Activated CD4-positive, alpha-beta memory T cell treated with anti-CD3 and anti-CD28 coated beads, Interleukin-2, amount 10 ng/mL, durations not matched to agents 7 days and 5 days (primary cell): Measurements from ENCODE around the gene ZNF575. TPM values are rescaled to one million over a fixed set of nuclear protein-coding genes. Genes with fewer than 3 reads are reported as not detected.

Experiments used
- CTCF ChIA-PET: fragments of 350-600 bp; sonication (Branson Sonifier 250); formaldehyde crosslinking; loops from one replicate; lab custom pipeline; 2021; ENCODE audit warnings: antibody characterized with exemption, inconsistent platforms; lab: Charles Lee
- POLR2A ChIA-PET: fragments of 350-600 bp; sonication (Branson Sonifier 250); formaldehyde crosslinking; loops from one replicate; lab custom pipeline; 2021; ENCODE audit warnings: antibody characterized with exemption; lab: Charles Lee
- DNase-seq: peaks from one replicate; pipeline ENCODE4 v3.0.0-alpha.2; 2020
- H3K27ac Mint-ChIP-seq: one replicate; pipeline ENCODE4 v1.8.0; 2021; ENCODE audit warnings: mild to moderate bottlenecking, mixed read lengths
- H3K27me3 Mint-ChIP-seq: one replicate; pipeline ENCODE4 v1.8.0; 2021; ENCODE audit warnings: mixed read lengths
- H3K36me3 Mint-ChIP-seq: one replicate; pipeline ENCODE4 v1.8.0; 2021; ENCODE audit warnings: low read depth, mixed read lengths
- H3K4me1 Mint-ChIP-seq: one replicate; pipeline ENCODE4 v1.8.0; 2021; ENCODE audit warnings: mixed read lengths
- H3K4me3 Mint-ChIP-seq: one replicate; pipeline ENCODE4 v1.8.0; 2021; ENCODE audit warnings: mild to moderate bottlenecking, mixed read lengths
- H3K9me3 Mint-ChIP-seq: one replicate; pipeline ENCODE4 v1.8.0; 2021; ENCODE audit warnings: mixed read lengths
- total RNA-seq, 2 experiments: library from RNA; stranded (reverse); gene quantifications; one replicate each; pipeline ENCODE4 v1.2.3, GENCODE V29; 2021

Gene ZNF575
- total RNA-seq, 2 experiments from 2014 or later, result 4.1 to 4.8 TPM

DNA sequence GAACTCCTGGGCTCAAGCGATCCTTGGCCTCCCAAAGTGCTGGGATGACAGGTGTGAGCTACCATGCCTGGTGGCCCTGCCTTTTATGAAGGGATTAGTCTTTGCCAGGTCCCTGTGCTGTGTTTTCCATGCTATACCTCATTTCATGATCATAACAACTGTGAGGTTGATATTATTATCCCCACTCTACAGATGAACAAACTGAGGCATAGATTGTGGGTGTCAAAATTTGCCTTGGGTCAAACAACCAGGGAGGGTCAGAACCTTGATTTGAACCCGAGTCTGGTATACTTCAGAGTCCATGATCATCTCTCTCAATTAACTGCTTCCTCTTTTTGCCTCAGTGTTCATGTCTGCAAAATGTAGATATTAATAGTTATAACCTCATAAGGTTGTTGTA is 49.5 kb downstream of the ZNF575 start:
- Mint-ChIP-seq H3K4me1 (peaks cover 19% of the 10 kb centered on the region), H3K27me3 (peaks cover 3% of the 10 kb centered on the region), H3K36me3 (peaks cover 12% of the 10 kb centered on the region), H3K9me3 (no peaks in the 10 kb centered on the region), H3K4me3 (no peak overlapping the region), H3K27ac (no peak overlapping the region)
- DNase-seq, result no peak
- ChIA-PET CTCF (interaction anchor here (0.6 to 3.2 kb wide), 2 partner anchors 12 to 1162 kb away, joined by 3 to 22 read pairs; no protein-coding TSS in a partner anchor), POLR2A (interaction anchor here (1.9 to 6.0 kb wide), 2 partner anchors 13 to 28 kb away, joined by 4 to 28 read pairs; partner anchors contain the start of genes IRGQ and ZNF576)

DNA sequence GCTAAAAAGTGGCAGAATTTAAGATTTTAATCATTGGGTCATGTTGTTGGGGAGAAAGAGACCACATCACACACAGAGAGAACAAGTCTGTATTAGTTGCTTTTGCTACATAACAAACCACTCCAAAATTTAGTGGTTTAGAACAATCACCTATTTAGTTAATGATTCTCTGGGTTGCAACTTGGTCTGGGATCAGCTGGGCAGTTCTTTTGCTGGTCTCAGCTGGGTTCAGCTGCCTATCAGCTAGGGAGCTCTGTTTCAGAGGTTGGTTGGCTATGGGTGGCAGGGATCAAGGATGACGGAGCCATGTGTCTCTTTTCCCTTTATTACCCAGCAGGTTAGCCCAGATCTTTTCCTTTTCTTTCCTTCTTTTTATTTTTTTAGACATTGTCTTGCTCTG is 51.5 kb downstream of the ZNF575 start:
- Mint-ChIP-seq H3K9me3 (no peaks in the 10 kb centered on the region), H3K27me3 (no peaks in the 10 kb centered on the region), H3K36me3 (peaks cover 12% of the 10 kb centered on the region), H3K27ac (peak overlapping the region; percentile 48), H3K4me3 (no peak overlapping the region), H3K4me1 (peaks cover 15% of the 10 kb centered on the region)
- DNase-seq, result no peak
- POLR2A ChIA-PET, result interaction anchor here (1.1 to 6.0 kb wide), 3 partner anchors 10 to 30 kb away, joined by 4 to 28 read pairs (median 5); partner anchors contain the start of genes IRGQ, PINLYP, XRCC1 and ZNF576
- CTCF ChIA-PET, result interaction anchor here (1.0 to 3.2 kb wide), 6 partner anchors 10 to 138 kb away, joined by 3 to 22 read pairs (median 4); partner anchors contain the start of genes IRGQ and ZNF576

Other genes starting within 250 kb of the ZNF575 start
- not detected for gene CD177, start 179.5 kb upstream of the ZNF575 start, total RNA-seq
- gene TEX101, start 118.3 kb upstream of the ZNF575 start, total RNA-seq, result not detected
- gene LYPD3, start 67.6 kb upstream of the ZNF575 start, total RNA-seq, result 1 to 10 TPM in 1 of 2 experiments, under 1 TPM in 1; 0.63 to 1.0 TPM
- 10 to 100 TPM; 12.0 to 15.2 TPM for gene PHLDB3, start 28.4 kb upstream of the ZNF575 start, total RNA-seq
- gene ETHE1, start 6.0 kb upstream of the ZNF575 start, total RNA-seq, result 10 to 100 TPM; 90.7 to 91.1 TPM
- 10 to 100 TPM; 42.5 to 46.1 TPM for gene XRCC1, start 42.3 kb downstream of the ZNF575 start, total RNA-seq
- 1 to 10 TPM; 3.7 to 4.4 TPM for gene PINLYP, start 42.6 kb downstream of the ZNF575 start, total RNA-seq
- 10 to 100 TPM; 15.3 to 16.5 TPM for gene IRGQ, start 62.9 kb downstream of the ZNF575 start, total RNA-seq
- gene ZNF576, start 63.4 kb downstream of the ZNF575 start, total RNA-seq, result 10 to 100 TPM; 13.2 to 13.5 TPM
- under 1 TPM; 0.28 to 0.45 TPM for gene SRRM5, start 78.9 kb downstream of the ZNF575 start, total RNA-seq
- gene ZNF428, start 86.4 kb downstream of the ZNF575 start, total RNA-seq, result 10 to 100 TPM; 19.7 to 20.6 TPM
- gene CADM4, start 106.7 kb downstream of the ZNF575 start, total RNA-seq, result under 1 TPM; 0.43 to 0.60 TPM
- gene PLAUR, start 137.0 kb downstream of the ZNF575 start, total RNA-seq, result 10 to 100 TPM; 29.2 to 29.3 TPM
- not detected for gene IRGC, start 182.9 kb downstream of the ZNF575 start, total RNA-seq
- 10 to 100 TPM; 58.1 to 64.6 TPM for gene SMG9, start 221.8 kb downstream of the ZNF575 start, total RNA-seq
- gene KCNN4, start 247.8 kb downstream of the ZNF575 start, total RNA-seq, result 10 to 100 TPM; 71.7 to 72.3 TPM